C4-2B (cell line): Measurements from ENCODE around the gene CAMK4.

Source experiments
- H3K27ac ChIP-seq: fragments of 450-650 bp; 2 replicates; pipeline ENCODE4 v1.5.1; 2017
- CTCF ChIP-seq: fragments of 450-650 bp; conservative IDR thresholded peaks from 2 replicates; pipeline ENCODE4 v1.5.1; 2017; ENCODE audit warnings: mild to moderate bottlenecking
- ZFX ChIP-seq: fragments of 450-650 bp; IDR thresholded peaks from 2 replicates; pipeline ENCODE4 v1.6.1; 2017

Gene CAMK4

GRCh38 chr5:111236995-111237394 is 12.8 kb downstream of the CAMK4 start:
- no peak for TF ChIP-seq CTCF
- TF ChIP-seq ZFX: no peak
- H3K27ac ChIP-seq: no peak overlapping the region

GRCh38 chr5:111237470-111237869 is 13.3 kb downstream of the CAMK4 start:
- no peak for TF ChIP-seq CTCF
- no peak for TF ChIP-seq ZFX
- H3K27ac ChIP-seq: no peak overlapping the region

GRCh38 chr5:111238431-111239225 is 14.4 kb downstream of the CAMK4 start:
- no peak for TF ChIP-seq CTCF
- no peak for TF ChIP-seq ZFX
- no peak overlapping the region for H3K27ac ChIP-seq

GRCh38 chr5:111241696-111242095 is 17.5 kb downstream of the CAMK4 start:
- no peak for TF ChIP-seq ZFX
- no peak for TF ChIP-seq CTCF
- H3K27ac ChIP-seq: no peak overlapping the region

- peak overlapping the region; percentile 37 for H3K27ac ChIP-seq
- TF ChIP-seq ZFX (no peak), CTCF (no peak)
Measured at GRCh38 chr5:111242606-111243005, 18.4 kb downstream of the CAMK4 start.

- peak overlapping the region; percentile 37; the same call in 1 of the 2 replicates for H3K27ac ChIP-seq
- no peak for TF ChIP-seq ZFX
- TF ChIP-seq CTCF: no peak
Measured at GRCh38 chr5:111243318-111243717, 19.1 kb downstream of the CAMK4 start.

GRCh38 chr5:111245654-111246053 is 21.5 kb downstream of the CAMK4 start:
- TF ChIP-seq ZFX (no peak), CTCF (no peak)
- no peak overlapping the region for H3K27ac ChIP-seq
